ENCODE results near the gene SPTLC3. TPM values are rescaled to one million over a fixed set of nuclear protein-coding genes. Genes with fewer than 3 reads are reported as not detected.
A peak's percentile ranks its signal among the peaks of the same experiment; 100 is the strongest.

The SPTLC3 gene
- total and polyA plus RNA-seq, 2 of the 13 experiments (the other 11 are each of a cell fraction or from before 2014, with no cell fraction given) = 20.5 to 95.6 TPM

DNA sequence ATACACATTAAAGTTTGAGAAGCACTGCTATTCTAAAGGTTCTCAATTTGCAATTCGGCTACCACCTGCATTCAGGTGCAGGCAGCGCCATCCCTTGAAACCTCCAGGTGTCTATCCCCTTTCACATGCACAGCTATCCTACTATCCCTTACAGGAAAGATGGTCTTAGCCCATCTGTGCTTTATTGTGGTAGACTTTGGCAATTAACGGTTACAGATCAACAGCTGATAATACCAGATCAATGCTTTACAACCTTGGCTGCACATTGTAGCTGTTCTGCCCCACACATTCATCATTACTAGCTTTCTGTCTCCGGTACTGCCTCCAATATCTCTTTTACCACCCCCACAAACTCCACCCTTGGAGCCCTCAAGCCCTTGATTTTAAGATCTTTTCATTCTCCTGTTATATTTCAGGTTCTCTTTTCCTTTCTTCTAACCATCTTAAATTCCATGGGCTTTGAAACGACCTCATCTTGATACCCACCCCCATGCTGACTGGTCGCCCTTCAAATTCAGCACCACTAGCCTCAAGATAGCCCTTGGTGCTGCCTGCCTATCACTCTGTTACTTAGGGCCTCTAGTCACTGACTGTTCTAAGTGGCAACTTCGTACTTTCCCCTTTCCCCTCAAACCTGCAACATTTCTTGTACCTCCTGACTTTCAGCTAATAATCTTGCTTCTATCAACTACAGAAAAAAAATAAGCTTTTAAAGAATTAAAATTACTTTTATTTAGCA lies 50.8 kb downstream of the SPTLC3 start (continued):
- TF ChIP-seq HBP1 (CRISPR knock-in tag; IDR thresholded peaks at IDR 0.05; ENCODE audit: low read depth) = 0 out of 2 replicates have a peak, but pooled peaks have one; percentile 3
- TF ChIP-seq, protein P1, sequence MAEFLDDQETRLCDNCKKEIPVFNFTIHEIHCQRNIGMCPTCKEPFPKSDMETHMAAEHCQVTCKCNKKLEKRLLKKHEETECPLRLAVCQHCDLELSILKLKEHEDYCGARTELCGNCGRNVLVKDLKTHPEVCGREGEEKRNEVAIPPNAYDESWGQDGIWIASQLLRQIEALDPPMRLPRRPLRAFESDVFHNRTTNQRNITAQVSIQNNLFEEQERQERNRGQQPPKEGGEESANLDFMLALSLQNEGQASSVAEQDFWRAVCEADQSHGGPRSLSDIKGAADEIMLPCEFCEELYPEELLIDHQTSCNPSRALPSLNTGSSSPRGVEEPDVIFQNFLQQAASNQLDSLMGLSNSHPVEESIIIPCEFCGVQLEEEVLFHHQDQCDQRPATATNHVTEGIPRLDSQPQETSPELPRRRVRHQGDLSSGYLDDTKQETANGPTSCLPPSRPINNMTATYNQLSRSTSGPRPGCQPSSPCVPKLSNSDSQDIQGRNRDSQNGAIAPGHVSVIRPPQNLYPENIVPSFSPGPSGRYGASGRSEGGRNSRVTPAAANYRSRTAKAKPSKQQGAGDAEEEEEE (CRISPR knock-in tag; IDR thresholded peaks at IDR 0.05; ENCODE audit: borderline replicate concordance) = no peak
- no peak for TF ChIP-seq ZNF740 (CRISPR knock-in tag; IDR thresholded peaks at IDR 0.05)
- no peak for TF ChIP-seq SP140L (CRISPR knock-in tag; IDR thresholded peaks at IDR 0.05; ENCODE audit: borderline replicate concordance)
- TF ChIP-seq ZBTB43 (CRISPR knock-in tag; conservative IDR thresholded peaks at IDR 0.05) = no peak
- TF ChIP-seq ZNF335 (CRISPR knock-in tag; IDR thresholded peaks at IDR 0.05) = no peak
- TF ChIP-seq ONECUT2 (CRISPR knock-in tag; IDR thresholded peaks at IDR 0.05) = peak; percentile 88
- no peak for TF ChIP-seq GLI4 (CRISPR knock-in tag; IDR thresholded peaks at IDR 0.05; ENCODE audit: borderline replicate concordance)
- no peak for TF ChIP-seq ZNF816 (CRISPR knock-in tag; IDR thresholded peaks at IDR 0.05; ENCODE audit: borderline replicate concordance)
- no peak for TF ChIP-seq CCAR2 (optimal IDR thresholded peaks at IDR 0.05; ENCODE audit: low read depth, low read length)
- TF ChIP-seq, protein P2, sequence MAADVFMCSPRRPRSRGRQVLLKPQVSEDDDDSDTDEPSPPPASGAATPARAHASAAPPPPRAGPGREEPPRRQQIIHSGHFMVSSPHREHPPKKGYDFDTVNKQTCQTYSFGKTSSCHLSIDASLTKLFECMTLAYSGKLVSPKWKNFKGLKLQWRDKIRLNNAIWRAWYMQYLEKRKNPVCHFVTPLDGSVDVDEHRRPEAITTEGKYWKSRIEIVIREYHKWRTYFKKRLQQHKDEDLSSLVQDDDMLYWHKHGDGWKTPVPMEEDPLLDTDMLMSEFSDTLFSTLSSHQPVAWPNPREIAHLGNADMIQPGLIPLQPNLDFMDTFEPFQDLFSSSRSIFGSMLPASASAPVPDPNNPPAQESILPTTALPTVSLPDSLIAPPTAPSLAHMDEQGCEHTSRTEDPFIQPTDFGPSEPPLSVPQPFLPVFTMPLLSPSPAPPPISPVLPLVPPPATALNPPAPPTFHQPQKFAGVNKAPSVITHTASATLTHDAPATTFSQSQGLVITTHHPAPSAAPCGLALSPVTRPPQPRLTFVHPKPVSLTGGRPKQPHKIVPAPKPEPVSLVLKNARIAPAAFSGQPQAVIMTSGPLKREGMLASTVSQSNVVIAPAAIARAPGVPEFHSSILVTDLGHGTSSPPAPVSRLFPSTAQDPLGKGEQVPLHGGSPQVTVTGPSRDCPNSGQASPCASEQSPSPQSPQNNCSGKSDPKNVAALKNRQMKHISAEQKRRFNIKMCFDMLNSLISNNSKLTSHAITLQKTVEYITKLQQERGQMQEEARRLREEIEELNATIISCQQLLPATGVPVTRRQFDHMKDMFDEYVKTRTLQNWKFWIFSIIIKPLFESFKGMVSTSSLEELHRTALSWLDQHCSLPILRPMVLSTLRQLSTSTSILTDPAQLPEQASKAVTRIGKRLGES (CRISPR knock-in tag; IDR thresholded peaks at IDR 0.05; ENCODE audit: borderline replicate concordance) = no peak
- no peak for TF ChIP-seq ZNF382 (CRISPR knock-in tag; IDR thresholded peaks at IDR 0.05; ENCODE audit: borderline replicate concordance)
- peak; percentile 21; the same call in 1 of the 2 replicates for TF ChIP-seq ZNF792 (CRISPR knock-in tag; IDR thresholded peaks at IDR 0.05)
- TF ChIP-seq MEF2D (CRISPR knock-in tag; IDR thresholded peaks at IDR 0.05) = no peak
- TF ChIP-seq, protein P3, sequence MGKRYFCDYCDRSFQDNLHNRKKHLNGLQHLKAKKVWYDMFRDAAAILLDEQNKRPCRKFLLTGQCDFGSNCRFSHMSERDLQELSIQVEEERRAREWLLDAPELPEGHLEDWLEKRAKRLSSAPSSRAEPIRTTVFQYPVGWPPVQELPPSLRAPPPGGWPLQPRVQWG (CRISPR knock-in tag; IDR thresholded peaks at IDR 0.05; ENCODE audit: borderline replicate concordance, low read depth) = no peak
- no peak for TF ChIP-seq THAP11 (CRISPR knock-in tag; IDR thresholded peaks at IDR 0.05)
- no peak for TF ChIP-seq XBP1 (CRISPR knock-in tag; IDR thresholded peaks at IDR 0.05)
- no peak for TF ChIP-seq PHF8 (CRISPR knock-in tag; IDR thresholded peaks at IDR 0.05)
- no peak for TF ChIP-seq SMAD1 (CRISPR knock-in tag; IDR thresholded peaks at IDR 0.05; ENCODE audit: borderline replicate concordance, low read depth)
- TF ChIP-seq HIVEP1 (CRISPR knock-in tag; IDR thresholded peaks at IDR 0.05) = no peak
